Thyroid gland (tissue), 4 donors: Measurements from ENCODE around the gene B3GNT4. TPM values are rescaled to one million over a fixed set of nuclear protein-coding genes. Genes with fewer than 3 reads are reported as not detected.

Experiments
- DNase-seq, 2 donors: peaks; one replicate each; pipeline ENCODE4 v3.0.0-alpha.2; 2019
- H3K27ac ChIP-seq, 3 donors: fragments of 200-600 bp; sonication (generic); 1 replicate in 2 of 3; 2 replicates in 1 of 3; pipeline ENCODE4 v1.5.1; 2016 to 2019; ENCODE audit warnings: mild to moderate bottlenecking in 1 of 3, moderate library complexity in 1 of 3
- H3K27me3 ChIP-seq: fragments of 200-600 bp; sonication (generic); one replicate; pipeline ENCODE4 v1.5.1; 2019
- H3K36me3 ChIP-seq, 2 donors: fragments of 200-600 bp; sonication (generic); one replicate each; pipeline ENCODE4 v1.5.1; 2016 to 2019
- H3K4me1 ChIP-seq, 2 donors: fragments of 200-600 bp; sonication (generic); one replicate each; pipeline ENCODE4 v1.5.1; 2017 to 2019
- H3K4me3 ChIP-seq, 3 donors: fragments of 200-600 bp; sonication (generic); replicated peaks in 1 of 3; 1 replicate in 2 of 3; 2 replicates in 1 of 3; pipeline ENCODE4 v1.5.1; 2016; ENCODE audit warnings: mild to moderate bottlenecking in 1 of 3
- H3K9me3 ChIP-seq: fragments of 200-600 bp; sonication (generic); one replicate; pipeline ENCODE4 v1.5.1; 2017
- CTCF ChIP-seq, 6 experiments: fragments of 200-600 bp in 3 of 6; fragments of 450-650 bp in 3 of 6; sonication (generic) in 3 of 6; IDR thresholded peaks; one replicate each; pipeline ENCODE4 v1.5.1; 2016 to 2019; ENCODE audit warnings: antibody characterized with exemption in 6 of 6, mild to moderate bottlenecking in 2 of 6, inconsistent platforms in 1 of 6, moderate library complexity in 1 of 6
- POLR2A ChIP-seq, 2 donors: fragments of 450-650 bp; IDR thresholded peaks; one replicate each; pipeline ENCODE4 v1.6.1; 2017; ENCODE audit warnings: antibody characterized with exemption in 2 of 2, mild to moderate bottlenecking in 2 of 2, moderate library complexity in 1 of 2
- WGBS, 2 donors: methylation state at CpG; one replicate each; pipeline ENCODE4 v1.1.5; 2017; 5-methylcytosine and 5-hydroxymethylcytosine counted together
- intact Hi-C: fragments of 100-400 bp; cut with DNase I; formaldehyde crosslinking; loops from one replicate; pipeline ENCODE4 v1.15.1; 2023
- total RNA-seq, 4 donors: library from RNA; depleted of rRNA; stranded (reverse); fragments of >200 nt; gene quantifications; one replicate each; pipeline ENCODE4 v1.2.3, GENCODE V29; 2016

B3GNT4 gene
- total RNA-seq, 4 donors from 2014 or later = 0.11 to 0.13 TPM; not detected in 2

- Histone ChIP-seq H3K9me3 (no peaks in the 10 kb centered on the region), H3K27ac (no peak overlapping the region), H3K4me3 (no peak overlapping the region), H3K27me3 (no peaks in the 10 kb centered on the region), H3K4me1 (no peaks in the 10 kb centered on the region), H3K36me3 (no peaks in the 10 kb centered on the region)
- no peak for DNase-seq
- intact Hi-C loops = no loop called here
- 78 to 89% methylated on average over 8 of the region's 8 CpGs for WGBS, 2 donors
- TF ChIP-seq CTCF (IDR thresholded peaks at IDR 0.05) (no peak), POLR2A (IDR thresholded peaks at IDR 0.05) (no peak)
These were observed 41.8 kb upstream of the B3GNT4 start for GRCh38 chr12:122161682-122162081.

- intact Hi-C loops = no loop called here
- H3K9me3 ChIP-seq = no peaks in the 10 kb centered on the region
- WGBS, 2 donors = 78 to 83% methylated on average over 3 of the region's 3 CpGs
- TF ChIP-seq CTCF (IDR thresholded peaks at IDR 0.05) (no peak), POLR2A (IDR thresholded peaks at IDR 0.05) (no peak)
- H3K27me3 ChIP-seq = no peaks in the 10 kb centered on the region
- no peak overlapping the region for H3K4me3 ChIP-seq
- no peaks in the 10 kb centered on the region for H3K36me3 ChIP-seq
- H3K4me1 ChIP-seq = no peaks in the 10 kb centered on the region
- DNase-seq = no peak
- H3K27ac ChIP-seq = no peak overlapping the region
These were observed 40.5 kb upstream of the B3GNT4 start for GRCh38 chr12:122162976-122163375.

GRCh38 chr12:122166422-122167349 is 36.8 kb upstream of the B3GNT4 start:
- WGBS, 2 donors = 71 to 74% methylated on average over 22 of the region's 22 CpGs
- Histone ChIP-seq H3K9me3 (no peaks in the 10 kb centered on the region), H3K4me3 (no peak overlapping the region), H3K27me3 (no peaks in the 10 kb centered on the region), H3K36me3 (no peaks in the 10 kb centered on the region), H3K27ac (no peak overlapping the region), H3K4me1 (no peaks in the 10 kb centered on the region)
- TF ChIP-seq CTCF (IDR thresholded peaks at IDR 0.05) (no peak), POLR2A (IDR thresholded peaks at IDR 0.05) (no peak)
- no peak for DNase-seq
- intact Hi-C loops = no loop called here

- no peak for DNase-seq
- TF ChIP-seq POLR2A (IDR thresholded peaks at IDR 0.05) = no peak
- TF ChIP-seq CTCF (IDR thresholded peaks at IDR 0.05) = no peak
- intact Hi-C loops = no loop called here
- no peak overlapping the region for H3K4me3 ChIP-seq
- H3K9me3 ChIP-seq = no peaks in the 10 kb centered on the region
- H3K36me3 ChIP-seq = no peaks in the 10 kb centered on the region
- no peaks in the 10 kb centered on the region for H3K27me3 ChIP-seq
- H3K4me1 ChIP-seq = no peaks in the 10 kb centered on the region
- 87 to 88% methylated on average over 10 of the region's 10 CpGs for WGBS, 2 donors
- no peak overlapping the region for H3K27ac ChIP-seq
These were observed 36.1 kb upstream of the B3GNT4 start for GRCh38 chr12:122167356-122167925.

- H3K9me3 ChIP-seq = no peaks in the 10 kb centered on the region
- H3K4me1 ChIP-seq = no peaks in the 10 kb centered on the region
- no peak for DNase-seq
- no peak overlapping the region for H3K27ac ChIP-seq
- H3K36me3 ChIP-seq = no peaks in the 10 kb centered on the region
- no peak for TF ChIP-seq CTCF (IDR thresholded peaks at IDR 0.05)
- TF ChIP-seq POLR2A (IDR thresholded peaks at IDR 0.05) = no peak
- 94 to 96% methylated on average over 3 of the region's 3 CpGs for WGBS, 2 donors
- H3K27me3 ChIP-seq = no peaks in the 10 kb centered on the region
- no peak overlapping the region for H3K4me3 ChIP-seq
- intact Hi-C loops = no loop called here
These were observed 35.0 kb upstream of the B3GNT4 start for GRCh38 chr12:122168492-122168891.
